Measurements from ENCODE around the gene TMBIM4. TPM values are rescaled to one million over a fixed set of nuclear protein-coding genes. Genes with fewer than 3 reads are reported as not detected.
A peak's percentile ranks its signal among the peaks of the same experiment; 100 is the strongest.
"Not testable (repeated sequence)": the region's sequence is repeated elsewhere in the genome, so short reads cannot be mapped to it uniquely, and the experiment has no call there.

TMBIM4 gene
- total RNA-seq: 10 to 100 TPM; 18.7 to 21.9 TPM
- polyA plus RNA-seq (2013, experiment 1 of 2): 65.3 TPM
- polyA plus RNA-seq (2013, experiment 2 of 2): 46.0 TPM
- long read RNA-seq, experiment 1, transcript TMBIM4-202 (7 exons, 2,952 nt): major isoform, 18 of 26 reads
- long read RNA-seq, experiment 1, partial matches to known transcripts: 1 of 26 reads
- long read RNA-seq, experiment 1, other reads (novel, unspliced or antisense): 7 of 26 reads
- long read RNA-seq, experiment 2, transcript TMBIM4-202 (7 exons, 2,952 nt): major isoform, 37 of 44 reads
- long read RNA-seq, experiment 2, partial matches to known transcripts: 0 of 44 reads
- long read RNA-seq, experiment 2, other reads (novel, unspliced or antisense): 5 of 44 reads
- long read RNA-seq, experiment 3, transcript TMBIM4-202 (7 exons, 2,952 nt): major isoform, 21 of 24 reads
- long read RNA-seq, experiment 3, partial matches to known transcripts: 0 of 24 reads
- long read RNA-seq, experiment 3, other reads (novel, unspliced or antisense): 2 of 24 reads
- long read RNA-seq, experiment 4, transcript TMBIM4-202 (7 exons, 2,952 nt): major isoform, 104 of 108 reads
- long read RNA-seq, experiment 4, partial matches to known transcripts: 1 of 108 reads
- long read RNA-seq, experiment 4, other reads (novel, unspliced or antisense): 3 of 108 reads

GRCh38 chr12:66169221-66170170, at the start of gene TMBIM4:
TMBIM4 (minus strand) TSS chr12:66169996; CDS start chr12:66169951, 45 bp downstream.
- Histone ChIP-seq H3K4me3 (ENCODE audit: low read length) (peak within 1 kb of the TSS; percentile 85), H3K27ac (ENCODE audit: low read depth, low read length) (peak within 1 kb of the TSS; percentile 87), H3K36me3 (ENCODE audit: control insufficient read depth, insufficient read depth, low read length) (peaks cover 5% of the 10 kb centered on the region), H3K27me3 (ENCODE audit: control insufficient read depth, insufficient read depth, low read length, poor library complexity, severe bottlenecking) (no peaks in the 10 kb centered on the region), H3K9me3 (ENCODE audit: control insufficient read depth, low read length) (peaks cover 45% of the 10 kb centered on the region), H3K9ac (ENCODE audit: extremely low read depth, low read length, poor library complexity, severe bottlenecking) (peak within 1 kb of the TSS; percentile 63), H3K4me1 (ENCODE audit: control insufficient read depth, insufficient read depth, low read length) (no peaks in the 10 kb centered on the region)
- peaks cover 13% of the 10 kb centered on the region for H3K36me3 Mint-ChIP-seq (ENCODE audit: low read depth)
- WGBS, 2 experiments (ENCODE audit: insufficient coverage in 1 of 2, insufficient read length in 1 of 2): 5 to 7% methylated on average over 19 to 67 of the region's 67 CpGs
- H3K4me3 Mint-ChIP-seq: peak within 1 kb of the TSS; percentile 80
- peaks cover 3% of the 10 kb centered on the region for H3K4me1 Mint-ChIP-seq
- H3K9me3 Mint-ChIP-seq: peaks cover 45% of the 10 kb centered on the region
- TF ChIP-seq CTCF (conservative IDR thresholded peaks at IDR 0.05): peak; percentile 63
- DNase-seq: peak; percentile 97
- H3K27ac Mint-ChIP-seq: peak within 1 kb of the TSS; percentile 95
- H3K27me3 Mint-ChIP-seq (ENCODE audit: insufficient read depth): no peaks in the 10 kb centered on the region

GRCh38 chr12:66217342-66217917, 47.6 kb upstream of the TMBIM4 start:
- H3K36me3 ChIP-seq (ENCODE audit: control insufficient read depth, insufficient read depth, low read length): no peaks in the 10 kb centered on the region
- Mint-ChIP-seq H3K9me3 (peaks cover 26% of the 10 kb centered on the region), H3K4me3 (no peak overlapping the region), H3K27ac (no peak overlapping the region), H3K4me1 (no peaks in the 10 kb centered on the region), H3K27me3 (ENCODE audit: insufficient read depth) (no peaks in the 10 kb centered on the region), H3K36me3 (ENCODE audit: low read depth) (peaks cover 12% of the 10 kb centered on the region)
- H3K4me3 ChIP-seq (ENCODE audit: low read length): no peak overlapping the region
- H3K9me3 ChIP-seq (ENCODE audit: control insufficient read depth, low read length): peaks cover 25% of the 10 kb centered on the region
- 79 to 89% methylated on average over 1 to 3 of the region's 4 CpGs for WGBS, 2 experiments (ENCODE audit: insufficient coverage in 1 of 2, insufficient read length in 1 of 2)
- no peaks in the 10 kb centered on the region for H3K27me3 ChIP-seq (ENCODE audit: control insufficient read depth, insufficient read depth, low read length, poor library complexity, severe bottlenecking)
- no peak overlapping the region for H3K9ac ChIP-seq (ENCODE audit: extremely low read depth, low read length, poor library complexity, severe bottlenecking)
- DNase-seq: no peak
- TF ChIP-seq CTCF (conservative IDR thresholded peaks at IDR 0.05): no peak
- no peak overlapping the region for H3K27ac ChIP-seq (ENCODE audit: low read depth, low read length)
- no peaks in the 10 kb centered on the region for H3K4me1 ChIP-seq (ENCODE audit: control insufficient read depth, insufficient read depth, low read length)

- H3K27me3 ChIP-seq (ENCODE audit: control insufficient read depth, insufficient read depth, low read length, poor library complexity, severe bottlenecking); H3K36me3 Mint-ChIP-seq (ENCODE audit: low read depth); H3K9ac ChIP-seq (ENCODE audit: extremely low read depth, low read length, poor library complexity, severe bottlenecking); H3K27ac Mint-ChIP-seq; H3K9me3 Mint-ChIP-seq; DNase-seq; H3K4me1 Mint-ChIP-seq; H3K4me1 ChIP-seq (ENCODE audit: control insufficient read depth, insufficient read depth, low read length); H3K4me3 Mint-ChIP-seq; H3K9me3 ChIP-seq (ENCODE audit: control insufficient read depth, low read length); H3K27ac ChIP-seq (ENCODE audit: low read depth, low read length); H3K4me3 ChIP-seq (ENCODE audit: low read length); H3K27me3 Mint-ChIP-seq (ENCODE audit: insufficient read depth); H3K36me3 ChIP-seq (ENCODE audit: control insufficient read depth, insufficient read depth, low read length): not testable (repeated sequence)
- 88 to 100% methylated on average over 2 to 3 of the region's 3 CpGs for WGBS, 2 experiments (ENCODE audit: insufficient coverage in 1 of 2, insufficient read length in 1 of 2)
Observed at GRCh38 chr12:66213011-66213410, 43.2 kb upstream of the TMBIM4 start.

GRCh38 chr12:66211573-66211972, 41.8 kb upstream of the TMBIM4 start:
- H3K27ac ChIP-seq (ENCODE audit: low read depth, low read length); H3K9me3 ChIP-seq (ENCODE audit: control insufficient read depth, low read length); DNase-seq; H3K36me3 Mint-ChIP-seq (ENCODE audit: low read depth); H3K4me3 Mint-ChIP-seq; H3K27me3 Mint-ChIP-seq (ENCODE audit: insufficient read depth); H3K27me3 ChIP-seq (ENCODE audit: control insufficient read depth, insufficient read depth, low read length, poor library complexity, severe bottlenecking); H3K27ac Mint-ChIP-seq; H3K9me3 Mint-ChIP-seq; H3K4me1 Mint-ChIP-seq; H3K36me3 ChIP-seq (ENCODE audit: control insufficient read depth, insufficient read depth, low read length); H3K9ac ChIP-seq (ENCODE audit: extremely low read depth, low read length, poor library complexity, severe bottlenecking); H3K4me3 ChIP-seq (ENCODE audit: low read length); H3K4me1 ChIP-seq (ENCODE audit: control insufficient read depth, insufficient read depth, low read length): not testable (repeated sequence)
- 91% methylated on average over 2 of the region's 2 CpGs; no CpG with 5 or more reads in 1 of the 2 experiments for WGBS, 2 experiments (ENCODE audit: insufficient coverage in 1 of 2, insufficient read length in 1 of 2)

All from endodermal cell (in vitro differentiated cells).